Measurements from ENCODE around the gene DSG2.
"Not testable (repeated sequence)": the region's sequence is repeated elsewhere in the genome, so short reads cannot be mapped to it uniquely, and the experiment has no call there.

DSG2 gene

DNA sequence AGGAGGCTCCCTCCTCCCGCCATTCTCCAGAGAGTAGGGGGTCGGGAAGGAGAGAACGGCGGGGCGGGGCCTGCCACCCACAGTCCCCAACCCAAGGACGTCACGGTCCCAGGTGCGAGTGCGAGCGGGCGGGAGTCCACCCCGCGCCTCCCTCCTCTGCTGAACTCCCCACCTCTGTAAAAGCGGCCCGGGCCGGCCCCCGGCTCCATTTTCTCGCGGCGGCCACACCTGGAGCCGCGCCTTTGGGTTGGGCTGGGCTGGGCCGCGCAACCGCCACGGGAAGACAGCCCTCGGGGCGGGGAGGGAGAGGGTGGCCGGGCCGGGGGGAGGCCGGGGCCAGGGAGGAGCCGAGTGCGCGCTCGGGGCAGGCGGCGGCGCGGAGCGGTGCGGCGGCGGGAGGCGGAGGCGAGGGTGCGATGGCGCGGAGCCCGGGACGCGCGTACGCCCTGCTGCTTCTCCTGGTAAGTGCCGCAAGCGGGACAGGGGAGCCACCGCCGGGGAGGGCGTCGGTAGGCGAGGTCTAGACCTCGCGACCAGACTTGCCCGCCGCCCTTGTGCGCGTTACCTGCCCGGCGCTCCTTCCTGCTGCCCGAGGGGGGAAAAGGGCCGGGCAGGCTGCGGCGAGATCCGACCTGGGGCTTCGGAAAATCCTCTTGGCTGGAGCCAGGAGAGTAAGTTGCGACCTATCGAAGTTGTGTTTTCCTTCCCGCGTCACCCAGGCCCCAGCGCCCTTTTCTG, at the start of gene DSG2:
Gene DSG2, plus strand, starts transcription at position 342 of the 738 bp plus-strand sequence. Its CDS starts 75 bp downstream, at position 417.
- no peak for DNase-seq (ENCODE audit: low read depth)

DNA sequence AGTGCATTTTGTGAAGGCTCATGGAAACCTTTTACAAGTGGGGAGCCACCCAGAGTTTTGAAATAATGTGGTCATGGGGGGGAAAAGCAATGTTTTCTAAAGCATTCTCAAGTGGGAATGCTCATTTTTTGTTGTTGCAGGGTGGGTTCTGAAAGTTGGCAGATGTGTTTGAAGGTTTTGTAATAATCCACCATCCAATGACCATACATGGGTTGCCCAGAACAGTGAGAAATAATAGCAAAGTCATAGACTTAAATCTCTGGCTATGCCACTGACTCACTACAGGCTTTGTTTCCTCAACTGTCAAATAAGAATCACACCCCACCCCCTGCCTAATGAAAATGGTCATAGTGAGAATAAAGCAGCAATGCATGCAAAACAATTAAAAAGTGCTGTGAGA, 47.6 kb upstream of the DSG2 start:
- DNase-seq (ENCODE audit: low read depth), result no peak

DNA sequence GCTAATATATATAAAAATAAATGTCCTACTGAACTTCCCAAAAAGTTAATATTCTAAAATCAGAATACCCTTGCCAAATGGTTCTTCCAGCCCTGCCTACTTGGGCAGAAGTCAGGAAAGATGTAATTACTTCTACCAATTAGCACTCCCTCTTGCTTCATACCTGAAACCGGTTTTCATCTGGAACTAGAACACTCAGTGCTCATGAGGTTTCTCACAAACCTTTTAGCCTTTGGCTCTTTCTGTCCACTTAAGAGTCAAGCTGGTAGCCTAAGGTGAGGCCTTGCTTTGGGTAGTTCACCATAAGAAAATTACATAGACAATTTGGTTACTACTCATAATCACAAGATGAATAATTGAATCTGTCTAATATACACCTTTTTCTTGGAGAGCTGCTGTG, 46.4 kb upstream of the DSG2 start:
- no peak for DNase-seq (ENCODE audit: low read depth)

DNA sequence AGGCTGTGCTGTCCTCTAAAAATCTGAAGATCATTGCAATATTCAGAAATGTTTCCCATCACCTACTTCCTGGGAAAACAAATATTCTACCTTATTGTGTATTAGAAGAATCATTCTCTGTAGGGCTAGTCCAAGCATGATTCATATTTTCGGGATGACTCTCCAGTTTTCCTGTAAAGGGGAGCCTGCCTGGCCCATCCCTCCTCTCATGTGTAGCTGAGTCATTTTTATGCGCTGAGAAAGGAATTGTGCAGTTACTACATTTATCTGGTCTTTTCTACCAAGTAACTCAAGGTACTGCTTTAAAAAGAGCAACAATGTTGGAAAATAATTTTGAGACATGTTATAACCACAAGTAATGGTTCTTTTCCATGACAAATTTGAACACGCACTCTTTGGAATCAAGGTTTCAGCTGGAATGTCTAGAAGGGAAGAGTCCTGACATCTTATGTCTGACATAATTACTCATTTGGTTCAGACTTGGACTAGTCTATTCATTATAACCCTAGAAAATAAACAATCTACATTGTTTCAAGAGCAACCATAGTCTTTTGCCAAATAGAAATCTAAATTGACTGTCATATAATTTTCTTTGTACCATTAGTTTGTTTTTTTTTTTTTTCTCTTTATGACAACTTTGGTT, 43.8 kb upstream of the DSG2 start:
- no peak for DNase-seq (ENCODE audit: low read depth)

DNA sequence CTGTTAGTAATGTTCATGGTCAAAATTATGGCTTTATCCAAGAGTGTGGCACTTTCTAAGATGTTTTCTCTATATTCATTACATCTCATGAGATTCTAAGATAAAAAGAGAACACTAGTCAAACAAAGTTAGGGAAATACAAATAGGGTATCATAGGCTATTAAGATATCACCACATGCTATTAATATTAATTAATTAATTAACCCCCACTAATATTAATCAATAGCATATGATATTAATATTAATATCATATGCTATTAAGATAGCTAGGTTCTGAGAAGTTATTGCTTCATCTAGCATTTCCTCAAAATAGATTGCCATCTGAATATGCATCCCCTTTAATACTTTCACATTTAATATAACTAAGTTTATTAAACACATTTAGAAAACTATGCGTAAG, 28.3 kb upstream of the DSG2 start:
- no peak for DNase-seq (ENCODE audit: low read depth)

DNA sequence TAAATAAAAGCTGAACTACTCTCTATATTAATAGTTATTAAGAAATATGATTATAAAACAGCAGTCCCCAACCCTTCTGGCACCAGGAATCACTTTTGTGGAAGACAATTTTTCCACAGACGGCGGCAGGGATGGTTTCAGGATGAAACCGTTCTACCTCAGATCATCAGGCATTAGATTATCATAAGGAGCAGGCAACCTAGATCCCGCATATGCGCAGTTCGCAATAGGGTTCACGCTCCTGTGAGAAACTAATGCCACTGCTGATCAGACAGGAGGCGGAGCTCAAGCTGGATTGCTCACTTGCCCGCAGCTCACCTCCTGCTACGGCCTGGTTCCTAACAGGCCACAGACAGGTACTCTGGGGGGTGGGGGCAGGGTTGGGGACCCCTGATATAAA, 19.3 kb upstream of the DSG2 start:
- DNase-seq (ENCODE audit: low read depth), result no peak

DNA sequence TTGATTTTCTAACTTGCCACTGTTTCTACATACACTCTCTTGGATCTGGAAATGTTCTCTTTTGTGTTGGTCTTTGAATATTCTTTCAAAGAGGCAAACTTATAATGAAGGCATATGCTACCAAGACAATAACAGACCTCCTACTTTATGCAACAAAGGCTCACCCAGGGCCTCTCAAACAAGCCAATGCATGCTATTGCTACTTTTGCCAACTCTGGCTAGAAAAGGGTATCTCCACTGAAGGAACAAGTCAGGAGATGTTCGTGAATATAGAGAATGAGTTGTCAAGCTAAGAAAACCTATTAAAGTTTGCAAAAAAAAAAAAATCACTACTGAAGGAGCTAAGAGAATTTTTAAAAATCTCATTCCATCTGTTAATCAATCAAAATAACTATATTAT, 15.9 kb upstream of the DSG2 start:
- no peak for DNase-seq (ENCODE audit: low read depth)

DNA sequence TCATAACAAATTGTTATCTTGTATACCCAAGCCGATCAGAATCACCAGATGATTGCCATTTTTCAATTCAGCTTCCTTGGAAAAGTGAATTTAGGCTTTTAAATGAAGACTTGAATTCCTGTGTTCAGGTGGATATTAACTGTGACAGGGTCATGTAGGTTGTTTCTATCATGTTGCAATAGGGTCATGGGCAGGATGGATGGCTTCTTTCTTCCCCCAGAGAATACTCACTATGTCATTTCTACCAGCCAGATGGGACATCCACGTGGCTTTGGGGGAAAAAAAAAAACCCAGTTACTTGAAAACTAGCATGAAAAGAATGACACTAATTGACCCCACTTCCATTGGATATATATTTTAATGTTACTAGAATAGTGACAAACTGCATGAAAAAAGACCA, 14.6 kb upstream of the DSG2 start:
- no peak for DNase-seq (ENCODE audit: low read depth)

DNA sequence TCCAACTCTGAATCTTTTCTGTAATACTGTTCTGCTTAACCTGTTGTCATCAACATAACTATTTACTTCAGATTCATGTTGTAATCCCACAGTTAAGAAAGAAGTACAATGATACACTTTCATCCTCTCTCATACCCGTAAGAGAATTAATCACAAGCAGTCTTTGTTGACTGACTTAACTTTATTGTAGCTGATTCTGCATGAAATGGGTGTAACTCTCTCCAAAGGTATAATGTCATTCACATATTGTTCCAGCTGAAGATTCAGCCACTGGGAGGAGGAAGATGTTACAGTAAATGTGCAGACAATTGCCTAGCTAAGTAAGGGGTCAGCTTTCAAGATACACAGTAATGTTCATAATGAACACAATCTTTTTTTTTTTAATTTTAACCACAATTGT, 13.5 kb upstream of the DSG2 start:
- DNase-seq (ENCODE audit: low read depth), result no peak

DNA sequence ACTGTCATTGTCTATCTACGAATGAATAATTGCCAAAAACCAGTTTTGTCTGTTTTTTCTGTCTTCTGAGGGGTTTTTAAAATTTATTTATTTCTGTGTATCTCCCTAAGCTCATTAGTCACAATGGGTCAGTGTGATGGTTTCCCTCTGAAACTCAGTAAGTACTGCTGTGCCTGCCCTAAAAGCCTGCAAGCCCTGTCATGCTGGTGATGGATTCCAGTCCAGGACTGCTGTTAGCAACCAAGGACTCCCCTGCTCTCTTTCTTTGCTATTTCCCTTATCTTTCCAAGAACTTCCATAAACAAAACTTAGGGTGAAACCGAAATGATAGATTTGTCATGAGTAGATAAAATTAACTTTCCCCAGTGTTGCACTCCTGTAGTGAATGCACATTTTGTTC, 11.8 kb upstream of the DSG2 start:
- DNase-seq (ENCODE audit: low read depth), result no peak

DNA sequence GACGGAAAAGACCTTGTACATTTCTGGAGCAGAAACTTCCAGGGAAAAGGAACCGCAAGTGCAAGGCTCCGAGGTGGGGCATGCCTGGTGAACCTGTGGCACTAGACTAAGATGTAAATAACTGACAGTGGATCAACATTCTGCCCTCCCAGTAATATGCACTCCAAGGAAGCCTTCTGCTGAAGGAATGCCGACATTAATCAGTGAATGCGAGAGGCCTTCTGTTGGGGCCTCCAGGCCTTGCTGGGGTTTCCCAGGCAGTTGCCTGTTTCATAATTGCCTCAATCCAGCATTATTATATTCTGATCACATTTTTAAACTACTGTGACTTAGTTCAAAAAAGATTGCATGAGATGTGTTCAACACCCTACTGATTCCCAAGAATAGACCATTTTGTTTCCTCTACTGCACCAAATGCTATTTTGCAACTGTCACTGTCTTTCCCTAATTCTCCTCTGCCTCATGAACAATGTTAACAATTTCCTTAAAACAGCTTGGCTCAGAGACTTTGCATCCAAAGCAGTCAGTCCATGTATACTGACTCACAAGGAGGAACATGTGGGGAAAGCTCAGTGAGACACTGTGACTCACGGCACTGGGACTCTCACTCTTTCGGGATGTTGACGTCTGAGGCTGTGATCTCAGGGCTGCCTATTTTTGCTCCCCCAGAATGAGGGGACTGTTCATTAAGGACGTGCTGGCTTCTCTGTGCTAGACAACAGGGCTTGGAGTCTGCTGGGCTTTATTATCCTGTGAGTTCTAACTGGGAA, 10.5 kb upstream of the DSG2 start:
- DNase-seq (ENCODE audit: low read depth), result no peak

DNA sequence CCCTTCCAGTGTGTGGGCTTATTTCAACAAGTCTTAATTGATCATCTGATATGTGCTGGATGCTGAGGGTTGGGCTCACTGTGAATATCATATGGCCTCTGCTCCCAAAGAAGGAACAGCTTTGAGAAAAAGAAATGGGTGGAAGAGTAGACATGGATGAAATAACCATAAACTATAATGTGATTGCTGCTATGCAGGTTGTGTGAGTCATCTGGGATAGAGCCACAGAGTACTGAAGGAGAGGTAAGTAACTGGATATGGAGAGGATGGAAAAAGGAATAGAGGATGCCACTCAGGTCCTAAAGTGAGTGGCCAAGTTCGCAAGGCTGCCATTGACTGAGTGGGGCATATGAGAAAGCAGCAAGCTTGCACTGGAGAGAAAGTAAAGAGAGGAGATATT, 8.7 kb upstream of the DSG2 start:
- DNase-seq (ENCODE audit: low read depth), result no peak

DNA sequence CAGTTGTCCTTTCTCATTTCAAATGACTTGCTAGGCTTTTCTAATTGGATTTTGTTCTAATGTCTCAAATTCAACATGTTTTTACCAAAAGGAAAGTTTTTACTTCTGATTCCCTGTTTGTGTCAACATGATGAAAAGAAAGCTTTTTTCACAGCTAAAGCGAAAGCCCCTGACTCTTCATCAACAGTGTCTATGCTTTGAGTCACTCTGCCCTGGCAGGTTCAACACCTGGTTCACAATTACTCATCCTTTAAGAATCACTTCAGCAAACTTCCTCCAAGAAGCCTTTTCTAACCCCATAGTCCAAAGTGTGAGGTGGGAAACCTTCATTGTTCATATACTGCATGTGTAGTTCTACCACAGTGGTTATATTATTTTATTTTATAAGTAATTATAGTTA, 7.6 kb upstream of the DSG2 start:
- no peak for DNase-seq (ENCODE audit: low read depth)

DNA sequence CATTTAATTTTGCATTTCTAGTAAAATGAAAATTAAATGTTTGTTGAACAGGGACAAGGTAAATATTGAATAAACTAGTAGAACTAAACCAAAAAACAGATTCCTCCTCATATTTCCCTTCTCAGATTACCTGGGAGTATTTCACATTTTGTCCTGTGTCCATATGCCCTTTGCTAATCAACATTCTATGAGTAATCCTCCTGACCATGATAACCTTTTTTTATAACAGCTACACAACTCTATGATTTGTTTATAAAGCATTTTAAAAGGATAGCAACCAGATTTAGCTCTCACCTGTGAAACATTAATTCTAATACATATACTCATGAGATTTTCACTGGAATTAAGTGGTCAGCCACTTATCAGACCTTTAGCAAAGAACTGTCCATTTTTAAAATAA, 7.1 kb upstream of the DSG2 start:
- DNase-seq (ENCODE audit: low read depth), result no peak

DNA sequence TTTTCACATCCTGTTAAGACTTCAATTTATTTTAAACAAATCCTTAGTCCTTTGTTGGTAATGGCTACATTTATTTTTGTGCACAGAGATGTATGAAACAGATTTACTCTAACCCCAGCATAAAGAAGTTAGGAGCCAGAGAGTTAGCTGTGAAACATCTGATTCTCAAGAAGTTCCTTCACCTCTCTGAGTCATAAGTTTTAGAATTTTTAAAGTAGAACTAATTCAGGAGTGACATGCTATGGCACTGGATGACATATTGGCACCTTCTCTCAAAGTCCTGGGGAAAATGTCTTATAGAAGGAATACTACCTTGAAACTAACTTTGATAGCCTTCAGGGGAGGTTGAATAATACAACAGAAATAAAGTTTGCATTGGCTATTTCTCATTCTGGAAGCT, 6.4 kb upstream of the DSG2 start:
- no peak for DNase-seq (ENCODE audit: low read depth)

DNA sequence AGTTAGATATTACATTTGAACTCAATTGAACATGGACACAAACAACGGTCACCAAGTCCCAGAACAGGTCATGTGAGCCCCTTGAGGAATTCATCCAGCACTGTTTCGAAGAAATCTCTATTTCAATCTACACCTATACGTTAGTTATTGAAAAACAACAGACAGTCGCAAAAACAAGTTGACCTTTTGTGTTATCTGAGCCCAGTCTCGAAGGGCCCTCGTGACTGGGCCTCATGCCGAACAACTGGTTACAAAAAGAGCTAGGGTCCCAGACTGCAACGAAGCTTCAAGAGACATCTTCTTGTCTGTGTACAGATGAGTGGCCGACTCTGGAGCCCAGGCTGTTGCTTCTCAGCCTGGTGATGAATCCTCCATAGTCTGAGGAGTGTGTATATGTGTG, 5.3 kb upstream of the DSG2 start:
- DNase-seq (ENCODE audit: low read depth), result no peak

DNA sequence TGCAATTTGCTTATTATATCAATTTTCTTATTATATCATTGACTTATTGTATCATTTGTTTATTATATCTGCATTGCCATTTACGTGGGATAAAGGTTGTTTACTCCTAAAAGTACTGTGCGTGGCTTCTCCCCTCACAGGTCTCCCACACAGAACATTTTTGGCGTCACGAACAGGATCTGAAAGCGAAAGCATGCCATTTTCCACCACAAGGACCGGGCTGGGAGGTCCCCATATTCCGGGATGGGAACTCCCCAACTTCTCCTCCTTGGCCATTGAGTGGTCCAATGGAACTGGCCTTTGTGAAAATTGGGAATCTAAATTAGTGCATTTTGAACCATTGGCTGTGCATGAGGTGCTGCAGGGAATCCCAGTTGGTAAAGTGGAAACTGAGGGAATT, 4.8 kb upstream of the DSG2 start:
- no peak for DNase-seq (ENCODE audit: low read depth)

DNA sequence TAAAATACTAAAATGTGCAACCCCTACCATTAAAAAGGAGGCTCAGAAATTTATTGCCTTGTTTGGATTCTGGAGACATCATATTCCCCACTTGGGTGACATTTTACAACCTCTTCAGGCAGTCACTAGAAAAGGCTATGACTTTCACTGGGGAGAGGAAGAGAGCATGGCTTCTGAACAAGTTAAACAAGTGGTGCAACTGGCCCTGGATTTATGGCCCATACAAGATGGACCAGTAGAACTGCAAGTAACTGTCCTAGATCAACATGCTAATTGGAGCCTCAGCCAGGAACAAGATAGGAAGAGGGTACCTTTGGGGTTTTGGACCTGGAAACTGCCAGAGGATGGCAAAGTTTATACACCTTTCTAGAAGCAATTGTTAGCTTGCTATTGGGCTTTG, 4.0 kb upstream of the DSG2 start:
- DNase-seq (ENCODE audit: low read depth), result no peak

DNA sequence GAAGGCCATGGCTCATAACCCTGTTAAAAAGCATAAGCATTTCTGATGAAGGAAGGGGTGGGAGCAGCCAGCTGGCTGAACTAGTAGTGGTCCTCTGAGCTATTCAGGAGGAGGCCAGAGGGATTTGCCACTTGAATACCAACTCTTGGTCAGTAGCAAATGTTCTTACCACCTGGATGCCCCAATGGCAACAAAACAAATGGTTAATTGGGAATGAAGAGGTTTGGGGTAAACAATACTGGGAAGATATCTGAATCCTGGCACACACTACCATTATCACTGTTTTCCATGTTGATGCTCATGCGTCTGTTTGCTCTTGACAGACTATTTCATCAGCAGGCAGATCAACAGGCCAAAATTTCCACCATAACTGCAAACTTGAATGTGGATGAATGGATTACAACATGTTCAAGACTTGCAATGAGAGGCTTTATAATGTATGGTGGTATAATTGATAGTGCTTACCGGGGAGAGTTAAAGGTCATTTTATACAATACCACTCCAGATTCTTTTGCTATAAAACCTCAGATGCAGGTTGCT, 3.2 kb upstream of the DSG2 start:
- not testable (repeated sequence) for DNase-seq (ENCODE audit: low read depth)

DNA sequence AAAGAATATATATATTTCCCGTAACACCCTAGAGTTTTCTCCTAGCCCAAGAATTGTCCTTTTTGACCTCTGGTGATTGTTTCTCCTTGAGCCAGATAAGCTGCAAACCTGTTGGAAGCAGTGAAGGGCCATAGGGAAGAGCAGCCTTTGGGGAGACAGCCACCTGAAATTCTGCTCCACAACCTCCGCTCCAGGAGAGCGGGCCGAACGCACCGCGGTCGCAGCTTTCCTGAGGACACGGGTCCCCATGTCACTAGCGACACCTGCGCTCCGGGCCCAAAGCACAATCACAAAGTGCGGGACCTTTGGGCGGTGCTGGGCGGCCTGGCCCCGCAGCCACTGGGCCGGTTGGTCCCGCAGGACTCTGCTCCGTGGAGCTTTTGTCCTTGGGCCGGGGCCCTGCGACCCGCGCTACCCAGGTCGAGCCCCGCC, 557 bp upstream of the DSG2 start:
- no peak for DNase-seq (ENCODE audit: low read depth)

DNA sequence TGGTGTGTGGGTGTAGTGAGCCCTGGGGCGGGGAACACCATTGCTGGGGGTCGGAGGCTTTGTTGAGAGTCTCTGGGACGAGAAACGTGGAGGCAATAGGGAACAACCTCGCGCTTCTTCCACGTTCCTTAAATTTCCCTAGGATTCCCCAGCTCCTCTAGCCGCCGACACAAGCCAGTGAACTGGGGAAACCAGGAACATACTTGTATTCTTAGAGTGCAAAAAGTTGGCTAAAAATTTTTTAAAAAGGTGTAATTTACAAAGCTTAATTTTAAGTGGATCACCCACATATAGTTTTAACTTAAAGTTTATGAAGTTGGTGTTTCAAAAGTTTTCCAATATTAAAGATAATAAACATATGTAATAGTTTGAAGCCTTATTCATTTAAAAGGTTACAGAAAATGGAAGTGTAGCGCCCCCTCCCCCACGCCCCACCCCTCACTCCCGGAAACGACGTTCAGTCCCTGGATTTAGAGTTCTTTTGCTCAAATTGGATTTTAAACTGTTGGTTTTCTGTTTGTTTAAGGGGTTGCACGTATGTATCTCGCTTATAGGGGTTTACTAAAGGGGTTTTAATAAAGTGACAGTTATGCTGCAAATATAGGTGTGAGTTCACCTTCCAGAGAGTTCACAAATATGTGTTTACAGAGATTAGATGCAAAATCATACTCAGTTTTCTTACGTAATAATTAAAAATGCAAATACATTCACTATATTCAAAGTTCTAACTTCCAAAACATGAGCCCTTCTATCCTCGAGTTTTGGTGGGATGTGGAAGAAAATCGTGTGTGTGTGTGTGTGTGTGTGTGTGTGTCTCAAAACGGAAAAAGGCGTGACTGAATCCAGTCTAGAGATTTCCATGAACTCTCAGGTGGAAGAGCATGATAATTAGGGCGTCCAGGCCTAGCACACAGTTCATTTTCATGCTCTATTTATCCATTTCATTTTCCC, 872 bp downstream of the DSG2 start:
- no peak for DNase-seq (ENCODE audit: low read depth)
